KMS-11 (cell line): ENCODE data around the gene MYL6.
A peak's percentile ranks its signal among the peaks of the same experiment; 100 is the strongest.
"Not testable (repeated sequence)": the region's sequence is repeated elsewhere in the genome, so short reads cannot be mapped to it uniquely, and the experiment has no call there.

Experiments
- H2AFZ ChIP-seq: fragments of 200-600 bp; sonication (generic); 2 replicates; pipeline ENCODE4 v1.6.1; 2016; ENCODE audit warnings: antibody characterized with exemption, mixed run types, low read depth
- H3K27ac ChIP-seq: fragments of 200-600 bp; sonication (generic); 2 replicates; pipeline ENCODE4 v1.6.1; 2016; ENCODE audit warnings: mild to moderate bottlenecking, mixed run types
- H3K27me3 ChIP-seq: fragments of 200-600 bp; sonication (generic); 2 replicates; pipeline ENCODE4 v1.6.1; 2017; ENCODE audit warnings: mild to moderate bottlenecking, low read depth, mixed run types, moderate library complexity; ENCODE audit not compliant: insufficient read depth
- H3K36me3 ChIP-seq: fragments of 200-600 bp; sonication (generic); 2 replicates; pipeline ENCODE4 v1.6.1; 2017; ENCODE audit warnings: mild to moderate bottlenecking, mixed run types; ENCODE audit not compliant: insufficient read depth
- H3K4me1 ChIP-seq: fragments of 200-600 bp; sonication (generic); 2 replicates; pipeline ENCODE4 v1.6.1; 2016; ENCODE audit warnings: mild to moderate bottlenecking, low read depth, mixed run types; ENCODE audit not compliant: poor library complexity, severe bottlenecking
- H3K4me2 ChIP-seq: fragments of 200-600 bp; sonication (generic); 2 replicates; pipeline ENCODE4 v1.7.0; 2016; ENCODE audit warnings: mild to moderate bottlenecking, mixed run types
- H3K4me3 ChIP-seq: fragments of 200-600 bp; sonication (generic); IDR thresholded peaks from 2 replicates; pipeline ENCODE4 v1.6.1; 2017; ENCODE audit warnings: low read depth, low read length, mixed read lengths; ENCODE audit not compliant: insufficient read depth
- H3K79me2 ChIP-seq: fragments of 200-600 bp; sonication (generic); 2 replicates; pipeline ENCODE4 v1.6.1; 2016; ENCODE audit warnings: low read depth, mixed run types; ENCODE audit not compliant: insufficient read depth
- H3K9ac ChIP-seq: fragments of 200-600 bp; sonication (generic); 2 replicates; pipeline ENCODE4 v1.6.1; 2016; ENCODE audit warnings: mild to moderate bottlenecking, mixed run types
- H4K20me1 ChIP-seq: fragments of 200-600 bp; sonication (generic); 2 replicates; pipeline ENCODE4 v1.6.1; 2016; ENCODE audit warnings: mild to moderate bottlenecking, mixed run types; ENCODE audit not compliant: insufficient read depth
- CTCF ChIP-seq: fragments of 200-600 bp; sonication (generic); conservative IDR thresholded peaks from 2 replicates; pipeline ENCODE4 v1.6.1; 2017; ENCODE audit warnings: low read depth, mild to moderate bottlenecking, antibody characterized with exemption, low read length, moderate library complexity, mixed read lengths

The MYL6 gene

GRCh38 chr12:56193025-56193578, 34.9 kb downstream of the MYL6 start:
- H3K4me3 ChIP-seq: no peak overlapping the region
- peaks cover 8% of the 10 kb centered on the region for H3K79me2 ChIP-seq
- peak overlapping the region; percentile 75 for H2AFZ ChIP-seq
- H3K4me2 ChIP-seq: peak overlapping the region; percentile 4; the same call in 1 of the 2 replicates
- no peaks in the 10 kb centered on the region for H3K36me3 ChIP-seq
- no peak overlapping the region for H3K9ac ChIP-seq
- H3K27ac ChIP-seq: no peak overlapping the region
- H3K27me3 ChIP-seq: no peaks in the 10 kb centered on the region
- peaks cover 25% of the 10 kb centered on the region for H3K4me1 ChIP-seq
- no peaks in the 10 kb centered on the region for H4K20me1 ChIP-seq
- TF ChIP-seq CTCF: peak; percentile 100

- H3K27me3 ChIP-seq, H3K4me3 ChIP-seq, H3K9ac ChIP-seq, H3K27ac ChIP-seq, H3K4me2 ChIP-seq, H3K79me2 ChIP-seq, H2AFZ ChIP-seq, H3K36me3 ChIP-seq, H4K20me1 ChIP-seq: not testable (repeated sequence)
- peaks cover 18% of the 10 kb centered on the region for H3K4me1 ChIP-seq
Measured at GRCh38 chr12:56196818-56197550, 38.8 kb downstream of the MYL6 start.

- no peak overlapping the region for H3K9ac ChIP-seq
- H3K27ac ChIP-seq: no peak overlapping the region
- no peak for TF ChIP-seq CTCF
- H3K36me3 ChIP-seq: no peaks in the 10 kb centered on the region
- H4K20me1 ChIP-seq: no peaks in the 10 kb centered on the region
- no peak overlapping the region for H3K4me3 ChIP-seq
- H2AFZ ChIP-seq: no peak overlapping the region
- no peaks in the 10 kb centered on the region for H3K27me3 ChIP-seq
- no peak overlapping the region for H3K4me2 ChIP-seq
- H3K79me2 ChIP-seq: no peaks in the 10 kb centered on the region
- peaks cover 11% of the 10 kb centered on the region for H3K4me1 ChIP-seq
Measured at GRCh38 chr12:56197921-56198635, 39.9 kb downstream of the MYL6 start.

- no peak overlapping the region for H3K4me2 ChIP-seq
- no peak overlapping the region for H3K4me3 ChIP-seq
- no peaks in the 10 kb centered on the region for H3K79me2 ChIP-seq
- H4K20me1 ChIP-seq: no peaks in the 10 kb centered on the region
- no peaks in the 10 kb centered on the region for H3K27me3 ChIP-seq
- no peak overlapping the region for H2AFZ ChIP-seq
- H3K4me1 ChIP-seq: peaks cover 5% of the 10 kb centered on the region
- no peak overlapping the region for H3K9ac ChIP-seq
- TF ChIP-seq CTCF: no peak
- H3K27ac ChIP-seq: no peak overlapping the region
- no peaks in the 10 kb centered on the region for H3K36me3 ChIP-seq
Measured at GRCh38 chr12:56198836-56199235, 40.7 kb downstream of the MYL6 start.
